ENCODE measurements around the gene LRRC4C. TPM values are rescaled to one million over a fixed set of nuclear protein-coding genes. Genes with fewer than 3 reads are reported as not detected.

The LRRC4C gene
- total RNA-seq, 1 donor from 2014 or later = 1.3 TPM

- Mint-ChIP-seq H3K9me3 (ENCODE audit: low read depth) (no peaks in the 10 kb centered on the region), H3K27me3 (no peaks in the 10 kb centered on the region), H3K4me1 (ENCODE audit: low read depth) (no peaks in the 10 kb centered on the region), H3K4me3 (ENCODE audit: low read depth) (no peak overlapping the region), H3K36me3 (ENCODE audit: insufficient read depth) (no peaks in the 10 kb centered on the region), H3K27ac (no peak overlapping the region)
- TF ChIP-seq, protein P1, sequence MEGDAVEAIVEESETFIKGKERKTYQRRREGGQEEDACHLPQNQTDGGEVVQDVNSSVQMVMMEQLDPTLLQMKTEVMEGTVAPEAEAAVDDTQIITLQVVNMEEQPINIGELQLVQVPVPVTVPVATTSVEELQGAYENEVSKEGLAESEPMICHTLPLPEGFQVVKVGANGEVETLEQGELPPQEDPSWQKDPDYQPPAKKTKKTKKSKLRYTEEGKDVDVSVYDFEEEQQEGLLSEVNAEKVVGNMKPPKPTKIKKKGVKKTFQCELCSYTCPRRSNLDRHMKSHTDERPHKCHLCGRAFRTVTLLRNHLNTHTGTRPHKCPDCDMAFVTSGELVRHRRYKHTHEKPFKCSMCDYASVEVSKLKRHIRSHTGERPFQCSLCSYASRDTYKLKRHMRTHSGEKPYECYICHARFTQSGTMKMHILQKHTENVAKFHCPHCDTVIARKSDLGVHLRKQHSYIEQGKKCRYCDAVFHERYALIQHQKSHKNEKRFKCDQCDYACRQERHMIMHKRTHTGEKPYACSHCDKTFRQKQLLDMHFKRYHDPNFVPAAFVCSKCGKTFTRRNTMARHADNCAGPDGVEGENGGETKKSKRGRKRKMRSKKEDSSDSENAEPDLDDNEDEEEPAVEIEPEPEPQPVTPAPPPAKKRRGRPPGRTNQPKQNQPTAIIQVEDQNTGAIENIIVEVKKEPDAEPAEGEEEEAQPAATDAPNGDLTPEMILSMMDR (IDR thresholded peaks at IDR 0.05; ENCODE audit: unreplicated experiment) = no peak
- no peak for DNase-seq (ENCODE audit: low spot score, unreplicated experiment)
Observed at GRCh38 chr11:40271361-40271760, 1188.1 kb downstream of the LRRC4C start.

DNA sequence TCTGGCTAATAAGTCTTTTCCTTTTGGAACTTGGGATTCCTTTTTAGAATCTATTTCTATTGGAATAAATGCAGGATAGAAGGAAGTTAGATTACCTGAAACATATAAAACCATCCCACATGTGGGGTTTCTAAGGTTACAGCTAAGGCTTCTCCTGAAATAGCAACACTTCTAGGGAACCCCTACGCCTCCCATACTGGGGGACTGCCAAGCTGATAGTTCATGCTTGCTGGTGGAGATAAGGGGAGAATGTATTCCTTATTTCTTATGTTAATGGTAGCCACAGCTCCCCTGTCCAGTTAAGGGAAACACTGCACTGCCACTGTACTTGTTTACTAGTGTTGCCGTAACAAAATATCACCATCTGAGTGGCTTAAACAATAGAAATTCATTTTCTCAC, 1189.6 kb downstream of the LRRC4C start:
- no peak for DNase-seq (ENCODE audit: low spot score, unreplicated experiment)
- Mint-ChIP-seq H3K4me3 (ENCODE audit: low read depth) (no peak overlapping the region), H3K4me1 (ENCODE audit: low read depth) (no peaks in the 10 kb centered on the region), H3K9me3 (ENCODE audit: low read depth) (no peaks in the 10 kb centered on the region), H3K27ac (no peak overlapping the region), H3K36me3 (ENCODE audit: insufficient read depth) (no peaks in the 10 kb centered on the region), H3K27me3 (no peaks in the 10 kb centered on the region)
- TF ChIP-seq, protein P1 (IDR thresholded peaks at IDR 0.05; ENCODE audit: unreplicated experiment) = no peak

DNA sequence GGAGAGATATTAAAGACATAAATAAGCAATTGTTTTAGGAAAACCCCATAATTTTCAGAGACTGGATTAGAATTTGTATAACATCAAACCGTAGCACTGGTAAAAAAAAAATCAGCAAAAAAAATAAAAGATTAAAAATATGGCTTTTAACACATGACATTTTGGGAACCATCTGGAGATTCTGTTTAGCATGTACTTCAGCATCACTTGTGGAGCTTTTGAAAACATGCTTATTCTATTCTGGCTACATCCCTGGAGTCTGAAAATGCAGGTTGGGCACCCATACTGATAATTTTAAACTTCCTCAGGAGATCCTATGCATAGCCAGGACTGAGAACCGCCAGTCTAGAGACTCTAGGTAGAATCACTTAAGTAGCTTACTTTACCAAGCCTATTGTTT, 1190.9 kb downstream of the LRRC4C start:
- H3K4me3 Mint-ChIP-seq (ENCODE audit: low read depth) = no peak overlapping the region
- no peaks in the 10 kb centered on the region for H3K9me3 Mint-ChIP-seq (ENCODE audit: low read depth)
- no peaks in the 10 kb centered on the region for H3K36me3 Mint-ChIP-seq (ENCODE audit: insufficient read depth)
- no peak for DNase-seq (ENCODE audit: low spot score, unreplicated experiment)
- no peak overlapping the region for H3K27ac Mint-ChIP-seq
- H3K27me3 Mint-ChIP-seq = no peaks in the 10 kb centered on the region
- H3K4me1 Mint-ChIP-seq (ENCODE audit: low read depth) = no peaks in the 10 kb centered on the region
- TF ChIP-seq, protein P1 (IDR thresholded peaks at IDR 0.05; ENCODE audit: unreplicated experiment) = no peak

GRCh38 chr11:40255457-40255856, 1204.0 kb downstream of the LRRC4C start:
- Mint-ChIP-seq H3K4me3 (ENCODE audit: low read depth) (no peak overlapping the region), H3K9me3 (ENCODE audit: low read depth) (no peaks in the 10 kb centered on the region), H3K27me3 (no peaks in the 10 kb centered on the region), H3K4me1 (ENCODE audit: low read depth) (peaks cover 2% of the 10 kb centered on the region), H3K36me3 (ENCODE audit: insufficient read depth) (no peaks in the 10 kb centered on the region), H3K27ac (no peak overlapping the region)
- DNase-seq (ENCODE audit: low spot score, unreplicated experiment) = no peak
- TF ChIP-seq, protein P1 (IDR thresholded peaks at IDR 0.05; ENCODE audit: unreplicated experiment) = no peak

DNA sequence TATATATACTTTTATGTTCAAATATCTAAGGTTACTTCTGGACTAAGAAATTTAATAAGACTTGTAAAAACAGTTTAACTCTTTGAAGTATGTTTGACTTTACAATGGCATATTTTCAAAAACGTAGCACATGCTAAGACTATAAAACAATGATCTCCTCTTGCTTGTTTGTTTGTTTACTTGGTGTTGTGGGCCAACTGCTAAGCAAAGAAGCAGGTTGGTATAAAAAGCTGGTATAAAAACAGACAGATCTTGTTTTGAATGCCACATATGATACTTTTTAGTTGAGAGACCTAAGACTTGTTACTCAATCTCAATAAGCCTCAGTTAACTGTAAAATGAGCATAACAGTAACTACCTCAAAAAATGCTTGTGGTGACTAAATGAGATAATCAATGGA, 1206.3 kb downstream of the LRRC4C start:
- no peak overlapping the region for H3K27ac Mint-ChIP-seq
- no peaks in the 10 kb centered on the region for H3K36me3 Mint-ChIP-seq (ENCODE audit: insufficient read depth)
- TF ChIP-seq, protein P1 (IDR thresholded peaks at IDR 0.05; ENCODE audit: unreplicated experiment) = no peak
- DNase-seq (ENCODE audit: low spot score, unreplicated experiment) = no peak
- peaks cover 2% of the 10 kb centered on the region for H3K4me1 Mint-ChIP-seq (ENCODE audit: low read depth)
- no peaks in the 10 kb centered on the region for H3K27me3 Mint-ChIP-seq
- no peak overlapping the region for H3K4me3 Mint-ChIP-seq (ENCODE audit: low read depth)
- no peaks in the 10 kb centered on the region for H3K9me3 Mint-ChIP-seq (ENCODE audit: low read depth)

Data from progenitor cell of endocrine pancreas (in vitro differentiated cells).